GM12801 (cell line): ENCODE results near the gene LRRC74A.

Experiments
- TF ChIP-seq, protein P1 (sequence below): IDR thresholded peaks from one replicate; pipeline ENCODE4 v1.5.1; 2011; ENCODE audit warnings: control low read depth; ENCODE audit not compliant: insufficient read length; ENCODE audit errors: extremely low read depth

Gene LRRC74A

DNA sequence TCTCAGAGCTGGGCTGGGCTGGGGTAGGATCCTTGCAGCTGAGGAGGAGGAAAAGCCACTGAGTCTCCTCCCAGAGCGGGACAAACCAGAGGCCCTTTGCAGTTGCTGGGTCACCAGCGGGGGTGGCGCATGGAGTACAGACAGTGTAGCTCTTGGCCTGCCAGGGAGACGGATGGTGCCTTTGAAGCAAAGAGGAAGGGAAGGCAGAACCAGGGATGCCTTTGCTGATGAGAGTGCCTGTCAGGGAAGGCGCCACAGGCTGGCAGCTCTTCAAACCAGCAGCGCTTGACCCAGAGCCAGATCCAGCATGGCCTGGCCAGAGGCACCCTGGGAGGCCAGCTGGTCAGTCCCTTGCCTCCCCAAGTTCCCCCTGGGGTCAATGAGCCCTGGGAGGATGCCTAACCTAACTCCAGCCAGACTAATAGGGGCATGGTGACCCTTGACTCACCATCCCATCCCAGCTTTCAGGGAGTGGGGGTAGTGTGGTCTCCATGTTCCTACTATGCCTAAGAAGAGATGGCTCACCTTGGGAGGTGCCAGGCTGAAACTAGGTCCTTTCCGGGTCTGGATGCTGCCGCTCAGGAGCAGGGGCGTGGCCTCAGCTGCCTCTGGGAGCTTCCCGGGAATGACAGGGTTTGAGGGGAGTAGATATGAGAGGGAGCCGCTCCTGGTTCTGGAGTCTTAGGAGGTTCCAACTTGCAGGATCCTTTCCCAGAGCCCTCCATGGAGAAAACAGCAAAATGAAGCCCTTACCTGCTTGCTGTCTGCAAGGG lies 45.1 kb upstream of the LRRC74A start:
- TF ChIP-seq, protein P1, sequence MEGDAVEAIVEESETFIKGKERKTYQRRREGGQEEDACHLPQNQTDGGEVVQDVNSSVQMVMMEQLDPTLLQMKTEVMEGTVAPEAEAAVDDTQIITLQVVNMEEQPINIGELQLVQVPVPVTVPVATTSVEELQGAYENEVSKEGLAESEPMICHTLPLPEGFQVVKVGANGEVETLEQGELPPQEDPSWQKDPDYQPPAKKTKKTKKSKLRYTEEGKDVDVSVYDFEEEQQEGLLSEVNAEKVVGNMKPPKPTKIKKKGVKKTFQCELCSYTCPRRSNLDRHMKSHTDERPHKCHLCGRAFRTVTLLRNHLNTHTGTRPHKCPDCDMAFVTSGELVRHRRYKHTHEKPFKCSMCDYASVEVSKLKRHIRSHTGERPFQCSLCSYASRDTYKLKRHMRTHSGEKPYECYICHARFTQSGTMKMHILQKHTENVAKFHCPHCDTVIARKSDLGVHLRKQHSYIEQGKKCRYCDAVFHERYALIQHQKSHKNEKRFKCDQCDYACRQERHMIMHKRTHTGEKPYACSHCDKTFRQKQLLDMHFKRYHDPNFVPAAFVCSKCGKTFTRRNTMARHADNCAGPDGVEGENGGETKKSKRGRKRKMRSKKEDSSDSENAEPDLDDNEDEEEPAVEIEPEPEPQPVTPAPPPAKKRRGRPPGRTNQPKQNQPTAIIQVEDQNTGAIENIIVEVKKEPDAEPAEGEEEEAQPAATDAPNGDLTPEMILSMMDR, result no peak

DNA sequence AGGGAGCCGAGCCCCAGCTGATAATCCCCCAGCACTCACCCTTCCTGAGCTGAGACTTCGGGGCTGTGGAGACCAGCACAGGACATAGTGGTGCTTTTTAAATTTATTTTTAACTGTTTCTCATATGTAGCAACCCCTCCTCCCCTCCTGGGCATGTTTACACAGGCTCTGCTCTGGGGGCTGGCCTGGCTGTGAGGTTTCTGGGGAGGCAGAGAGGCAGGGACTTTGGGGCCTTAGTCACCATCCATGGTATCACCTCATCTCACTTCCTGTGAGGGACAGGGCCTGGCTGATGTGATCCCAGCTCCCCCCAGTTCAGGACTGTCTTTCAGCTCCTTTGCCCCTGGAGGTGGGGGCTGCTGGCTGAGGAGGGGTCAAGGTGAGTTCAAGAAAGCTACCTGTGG lies 44.6 kb upstream of the LRRC74A start:
- TF ChIP-seq, protein P1, result no peak

DNA sequence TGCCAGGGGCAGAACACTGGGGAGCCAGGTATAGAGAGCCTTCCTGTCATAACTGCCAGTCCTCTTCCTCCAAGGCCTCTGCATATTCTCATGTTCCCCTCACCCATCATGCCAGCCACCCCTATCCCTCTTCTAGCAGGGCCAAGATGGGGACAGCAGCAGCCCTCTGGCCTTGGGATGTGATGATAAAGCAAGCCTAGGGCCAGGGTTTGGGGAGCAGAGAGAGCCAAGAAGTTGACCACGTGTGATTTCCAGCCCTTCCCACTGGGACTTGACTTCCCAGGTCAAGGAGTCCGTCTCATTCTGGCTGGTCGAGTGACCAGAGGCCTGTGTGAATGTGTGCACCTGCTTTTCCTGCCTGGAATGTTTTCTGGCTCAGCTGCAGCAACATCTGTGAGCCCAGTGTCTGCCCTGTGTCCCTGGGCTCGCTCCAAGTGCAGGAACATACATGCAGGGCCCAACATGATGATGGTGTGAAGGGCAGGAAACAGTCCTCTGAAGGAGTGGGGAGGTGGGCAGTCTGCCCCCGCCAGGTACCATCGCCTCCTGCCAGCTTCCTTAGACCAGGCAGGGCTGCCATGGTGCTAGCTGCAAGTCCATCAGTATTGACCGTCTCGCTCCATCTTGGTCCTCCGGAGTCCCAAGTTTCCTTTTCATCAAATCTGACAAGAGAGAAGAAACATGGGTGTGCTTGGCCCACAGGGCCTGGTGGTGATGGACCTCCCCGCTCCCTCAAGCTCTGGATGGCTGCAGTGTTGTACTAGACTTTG lies 43.9 kb upstream of the LRRC74A start:
- TF ChIP-seq, protein P1, result no peak

DNA sequence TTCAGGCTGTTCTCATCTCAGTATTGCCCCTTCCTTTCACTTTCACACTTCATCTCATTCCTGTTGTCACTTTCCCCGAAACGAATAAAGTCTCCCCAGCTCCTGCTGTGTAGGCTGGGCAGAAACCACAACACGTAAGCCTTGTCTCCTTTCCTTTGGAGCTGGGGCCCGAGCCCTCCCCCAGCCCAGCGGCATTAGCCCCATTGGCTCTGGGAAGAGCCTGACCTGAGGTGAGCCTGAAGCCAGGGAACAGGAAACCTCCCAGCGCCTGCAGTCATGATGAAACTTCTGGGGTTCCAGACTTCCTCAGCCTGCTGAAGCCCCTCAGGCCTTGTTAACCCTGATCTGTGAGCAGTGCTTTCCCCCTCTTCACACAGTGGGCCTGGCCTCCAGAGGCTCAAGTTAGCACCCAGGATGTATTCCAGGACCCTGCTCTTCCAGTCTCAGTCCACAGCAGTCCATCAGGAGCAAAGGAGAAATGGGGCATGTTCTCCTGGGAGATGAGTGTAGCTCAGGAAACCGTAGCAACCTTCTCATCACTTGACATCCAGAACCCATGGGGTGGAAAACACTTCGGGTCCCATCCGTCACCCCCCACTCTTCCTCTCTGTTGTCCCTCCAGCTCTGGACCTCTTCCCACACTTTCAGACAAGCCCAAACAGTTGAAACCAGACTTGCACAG lies 43.2 kb upstream of the LRRC74A start:
- TF ChIP-seq, protein P1, result no peak

DNA sequence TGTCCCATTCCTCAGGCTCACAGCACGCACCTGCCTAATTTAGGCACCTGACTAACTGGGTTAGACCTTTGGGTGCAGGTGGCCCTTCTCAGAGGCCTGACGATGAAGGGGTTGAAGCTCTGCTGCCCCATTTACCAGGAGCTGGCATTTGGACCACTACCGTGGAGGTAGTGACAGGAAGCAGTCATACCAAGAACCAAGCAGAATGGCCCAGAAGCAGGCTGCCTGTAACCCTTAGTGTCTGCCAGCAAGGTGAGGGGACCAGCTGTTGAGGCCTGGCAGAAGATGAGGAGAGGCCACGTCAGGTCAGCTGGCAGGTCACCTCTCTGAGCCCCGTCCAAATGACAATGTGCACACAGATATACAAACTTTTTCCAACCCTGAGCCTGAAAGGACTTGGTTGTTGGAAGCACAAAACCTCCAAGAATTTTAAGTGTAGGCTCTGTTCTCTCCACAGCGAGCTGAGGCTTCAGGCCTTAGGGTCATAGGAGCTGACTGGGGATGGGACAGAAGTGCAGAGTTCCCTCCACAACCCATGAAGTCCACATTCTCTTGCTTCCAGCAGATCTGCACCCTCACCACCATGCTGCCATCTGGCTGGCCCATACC lies 41.8 kb upstream of the LRRC74A start:
- TF ChIP-seq, protein P1, result no peak

DNA sequence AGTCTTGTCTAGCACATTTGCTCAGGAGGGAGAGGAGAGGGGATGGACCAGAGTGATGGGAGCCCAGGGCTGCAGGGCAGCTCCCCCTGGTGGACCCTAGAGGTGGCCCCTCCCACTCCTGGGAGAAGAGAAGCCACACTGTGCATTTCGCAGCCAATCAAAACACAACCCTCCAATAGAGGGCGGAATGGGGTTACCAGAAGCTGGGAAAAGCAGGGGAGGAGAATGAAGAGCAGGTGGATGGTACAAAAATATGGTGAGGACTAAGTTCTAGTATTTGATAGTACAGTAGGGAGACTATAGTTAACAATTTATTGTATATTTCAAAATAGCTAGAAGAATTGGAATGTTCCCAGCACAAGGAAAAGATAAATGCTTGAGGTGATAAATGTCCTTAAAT lies 41.3 kb upstream of the LRRC74A start:
- TF ChIP-seq, protein P1, result no peak

DNA sequence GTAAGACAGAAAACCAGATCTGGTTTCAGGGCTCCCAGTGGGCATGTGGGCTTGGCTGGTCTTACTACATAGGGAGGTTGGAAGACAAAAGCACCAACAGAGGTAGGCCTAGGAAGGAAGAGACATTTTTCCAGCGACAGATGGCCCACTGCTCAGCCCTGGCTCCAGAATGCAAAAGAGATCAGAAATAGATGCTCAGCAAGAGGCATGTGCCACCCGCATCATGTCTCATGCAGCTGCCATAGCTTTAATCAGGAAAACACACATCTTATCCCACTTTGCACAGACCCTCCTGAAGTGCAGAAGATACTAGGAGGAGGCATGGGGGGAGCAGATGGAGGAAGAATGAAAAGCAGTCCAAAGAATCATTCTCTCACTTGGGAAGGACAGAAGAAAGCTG lies 39.6 kb upstream of the LRRC74A start:
- TF ChIP-seq, protein P1, result no peak
